CD4-positive, alpha-beta T cell treated with Interleukin-21 for 1 hour (primary cell): ENCODE measurements around the gene NDUFAB1.
"Not testable (repeated sequence)": the region's sequence is repeated elsewhere in the genome, so short reads cannot be mapped to it uniquely, and the experiment has no call there.

Source experiments
- DNase-seq: peaks from one replicate; pipeline ENCODE4 v3.0.0-alpha.2; 2020

The NDUFAB1 gene

DNA sequence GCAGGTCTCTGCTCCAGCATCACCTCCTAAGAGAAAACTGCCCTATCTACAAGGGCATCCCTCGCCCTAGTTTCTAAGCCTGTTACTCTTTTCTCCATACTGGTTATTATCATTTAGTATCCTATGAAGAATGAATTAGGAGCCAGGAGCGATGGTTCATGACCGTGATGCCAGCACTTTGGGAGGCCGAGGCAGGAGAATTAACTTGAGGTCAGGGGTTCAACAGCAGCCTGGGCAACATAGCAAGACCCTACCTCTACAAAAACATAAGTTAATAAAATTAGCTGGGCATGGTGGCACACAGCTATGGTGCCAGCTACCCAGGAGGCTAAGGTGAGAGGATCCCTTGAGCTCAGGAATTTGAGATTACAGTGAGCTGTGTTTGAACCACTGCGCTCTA, 46.2 kb downstream of the NDUFAB1 start:
- DNase-seq: no peak

DNA sequence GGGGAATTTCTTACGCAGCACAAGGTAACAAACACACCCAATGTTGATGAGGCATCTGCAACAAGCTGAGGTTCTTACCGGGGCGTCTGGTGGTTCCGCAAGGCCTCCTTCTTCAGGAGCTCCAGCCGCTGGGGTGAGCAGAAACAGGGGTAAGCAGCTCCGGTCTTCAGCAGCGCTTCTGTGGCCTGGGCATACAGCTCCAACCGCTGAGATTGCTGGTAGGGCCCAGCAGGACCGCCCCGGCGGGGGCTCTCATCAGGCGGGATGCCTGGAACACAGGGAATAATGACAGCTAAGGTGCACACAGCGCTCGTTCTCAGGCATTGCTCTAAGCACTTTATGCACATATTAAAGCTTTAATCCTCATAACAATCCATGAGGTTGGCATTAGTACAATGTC, 51.7 kb downstream of the NDUFAB1 start:
- DNase-seq: no peak

DNA sequence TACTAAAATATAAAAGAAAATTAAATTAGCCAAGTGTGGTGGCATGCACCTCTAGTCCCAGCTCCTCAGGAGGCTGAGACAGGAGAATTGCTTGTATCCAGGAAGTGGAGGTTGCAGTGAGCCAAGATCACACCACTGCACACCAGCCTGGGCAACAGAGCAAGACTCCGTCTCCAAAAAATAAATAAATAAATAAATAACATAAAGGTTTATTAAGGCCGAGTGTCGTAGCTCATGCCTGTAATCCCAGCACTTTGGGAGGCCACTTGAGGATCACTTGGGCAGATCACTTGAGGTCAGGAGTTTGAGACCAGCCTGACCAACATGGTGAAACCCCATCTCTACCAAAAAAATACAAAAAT, 55.3 kb downstream of the NDUFAB1 start:
- not testable (repeated sequence) for DNase-seq

DNA sequence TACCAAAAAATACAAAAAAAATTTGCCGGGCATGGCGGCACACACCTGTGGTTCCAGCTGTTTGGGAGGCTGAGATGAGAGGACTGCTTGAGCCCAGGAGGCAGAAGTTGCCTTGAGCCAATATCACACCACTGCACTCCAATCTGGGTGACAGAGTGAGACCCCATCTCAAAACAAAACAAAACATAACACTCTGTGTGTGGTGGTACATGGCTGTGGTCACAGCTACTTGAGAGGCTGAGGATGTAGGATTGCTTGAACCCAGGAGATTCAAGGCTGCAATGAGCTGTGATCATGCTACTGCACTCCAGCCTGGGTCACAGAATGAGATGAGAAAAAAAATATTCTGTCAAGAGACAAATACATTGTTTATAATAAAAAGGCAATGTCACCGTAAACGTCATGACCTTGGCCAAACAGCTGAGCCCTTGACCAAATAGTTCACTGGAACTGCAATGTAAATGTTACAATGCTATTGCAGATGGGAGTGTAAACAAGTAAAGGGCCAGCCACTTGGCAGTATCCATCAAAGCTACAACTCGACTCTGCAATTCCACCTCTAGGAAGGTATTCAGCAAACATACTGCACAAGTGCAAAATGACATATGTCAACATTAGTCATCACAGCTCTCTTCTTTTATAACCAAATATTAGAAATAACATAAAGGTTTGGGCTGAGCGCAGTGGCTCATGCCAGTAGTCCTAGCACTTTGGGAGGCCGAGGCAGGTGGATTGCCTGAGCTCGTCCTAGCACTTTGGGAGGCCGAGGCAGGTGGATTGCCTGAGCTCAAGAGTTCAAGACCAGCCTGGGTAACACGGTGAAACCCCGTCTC, 55.9 kb downstream of the NDUFAB1 start:
- no peak for DNase-seq

DNA sequence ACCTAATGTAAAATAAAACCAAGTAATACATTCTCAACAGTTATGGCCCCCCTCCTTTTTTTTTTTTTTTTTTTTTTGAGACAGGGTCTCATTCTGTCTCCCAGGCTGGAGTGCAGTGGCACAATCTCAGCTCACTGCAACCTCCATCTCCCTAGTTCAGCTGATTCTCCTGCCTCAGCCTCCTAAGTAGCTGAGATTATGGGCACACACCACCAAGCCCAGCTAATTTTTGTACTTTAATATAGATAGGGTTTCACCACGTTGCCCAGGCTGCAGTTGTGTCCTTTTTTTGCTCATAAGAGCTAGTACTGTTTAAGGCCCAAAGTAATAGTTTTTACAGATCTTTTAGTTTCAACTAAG, 57.2 kb downstream of the NDUFAB1 start:
- DNase-seq: no peak

DNA sequence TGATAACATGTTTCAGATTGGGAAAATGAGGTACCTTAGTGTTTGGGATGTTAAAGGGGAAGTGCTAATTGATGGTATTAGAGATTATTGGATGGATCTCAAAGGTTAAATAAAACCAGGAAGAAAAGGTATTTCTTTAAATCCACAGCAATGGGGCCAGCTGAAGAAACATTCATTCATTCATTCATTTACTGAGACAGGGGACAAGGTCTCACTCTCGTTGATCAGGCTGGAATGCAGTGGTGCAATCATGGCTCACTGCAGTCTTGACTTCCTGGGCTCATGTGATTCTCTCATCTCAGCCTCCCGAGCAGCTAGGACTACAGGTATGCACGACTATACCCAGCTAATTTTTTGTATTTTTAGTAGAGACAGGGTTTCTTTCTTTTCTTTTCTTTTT, 58.7 kb downstream of the NDUFAB1 start:
- DNase-seq: no peak

DNA sequence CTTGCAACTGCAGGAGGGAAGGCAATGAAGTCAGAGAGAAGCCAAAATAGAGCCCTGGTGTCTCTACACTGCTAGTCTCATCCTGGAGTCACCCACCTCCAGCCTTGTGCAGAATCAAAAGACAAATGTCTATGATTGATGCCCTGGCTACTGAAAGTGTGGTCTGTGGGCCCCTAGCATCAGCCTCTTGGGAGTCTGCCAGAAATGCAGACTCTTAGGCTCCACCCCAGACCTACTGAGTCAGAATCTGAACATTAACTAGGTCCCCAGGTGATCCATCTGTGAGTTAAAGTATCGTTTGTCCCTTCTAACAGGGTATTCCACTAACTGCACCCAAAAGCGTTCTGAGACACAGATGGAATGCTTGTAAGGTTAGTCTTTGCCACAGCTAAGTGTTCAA, 60.2 kb downstream of the NDUFAB1 start:
- DNase-seq: no peak

DNA sequence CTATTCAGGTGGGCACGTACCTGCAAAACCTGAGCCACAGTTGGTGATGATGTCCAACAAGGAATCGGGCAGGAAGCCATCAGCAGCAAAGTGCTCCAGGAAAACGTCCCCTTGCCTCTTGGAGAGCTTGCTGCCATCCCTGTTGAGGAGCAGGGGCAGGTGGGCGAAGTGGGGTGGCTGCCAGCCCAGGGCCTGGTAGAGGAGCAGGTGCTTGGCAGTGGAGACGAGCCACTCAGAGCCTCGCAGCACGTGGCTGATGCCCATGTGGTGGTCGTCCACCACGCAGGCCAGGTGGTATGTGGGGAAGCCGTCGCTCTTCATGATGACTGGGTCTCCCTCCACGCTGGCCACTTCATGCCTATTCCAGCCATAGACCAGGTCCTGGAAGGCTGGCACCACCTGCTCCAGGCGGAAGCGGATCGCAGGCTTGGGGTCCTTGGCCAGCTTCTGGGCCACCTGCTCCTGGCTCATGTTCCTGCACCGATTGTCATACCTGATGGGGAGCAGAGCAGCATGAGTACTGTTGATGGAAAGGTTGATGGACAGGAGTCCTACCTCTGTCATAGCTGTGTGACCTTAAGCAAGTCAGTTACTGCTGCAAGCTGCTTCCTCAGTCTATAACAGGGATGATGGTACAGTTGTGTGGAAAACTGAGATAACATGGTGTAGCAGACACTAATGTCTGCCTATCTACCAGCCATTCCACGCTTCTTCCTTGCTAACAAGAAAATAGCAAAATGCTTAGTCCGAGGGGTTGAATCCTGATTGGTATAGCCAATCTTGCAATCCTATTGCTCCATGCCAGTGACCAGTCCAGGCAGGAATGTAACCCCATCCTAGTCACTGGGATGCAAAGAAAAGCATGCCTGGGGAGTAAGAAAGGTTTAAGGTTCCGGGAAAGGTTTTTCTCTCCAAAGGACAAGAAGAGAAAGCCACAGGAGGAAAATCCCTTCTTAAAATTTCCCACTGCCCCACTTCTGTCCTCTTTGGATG, 61.0 kb downstream of the NDUFAB1 start:
- DNase-seq: no peak

DNA sequence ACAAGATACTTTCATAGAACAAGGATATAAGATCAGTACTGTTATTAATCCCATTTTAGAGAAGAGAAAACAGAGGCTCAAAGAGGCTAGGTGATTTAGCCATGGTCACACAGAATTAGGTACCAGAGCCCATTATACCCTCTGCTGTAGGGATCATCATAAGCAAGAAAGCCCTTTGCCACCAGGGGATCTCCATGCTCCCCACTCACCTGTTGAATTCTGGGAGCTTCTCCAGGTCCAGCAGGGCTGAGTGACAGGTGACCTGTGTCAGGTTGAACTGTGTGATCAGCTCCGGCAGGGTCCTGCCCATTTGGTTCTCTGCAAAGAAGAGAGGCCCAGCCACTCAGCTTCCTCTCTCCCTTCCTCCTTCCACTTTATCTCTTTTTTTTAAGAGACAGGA, 63.7 kb downstream of the NDUFAB1 start:
- no peak for DNase-seq
